ENCODE measurements around the gene SGCA. TPM values are rescaled to one million over a fixed set of nuclear protein-coding genes. Genes with fewer than 3 reads are reported as not detected.

SGCA gene
- total and polyA plus RNA-seq, 2 experiments from 2014 or later, result 0.19 TPM; not detected in 1

GRCh38 chr17:50182783-50183420 is 17.1 kb downstream of the SGCA start:
- Histone ChIP-seq H3K4me3 (no peak overlapping the region), H3K4me2 (no peak overlapping the region), H2AFZ (no peak overlapping the region), H3F3A (replicated peaks; ENCODE audit: low read depth) (0 out of 2 replicates have a peak, but pooled peaks cover 5% of the 10 kb centered on the region), H3K36me3 (ENCODE audit: insufficient read depth) (no peaks in the 10 kb centered on the region), H3K9me2 (ENCODE audit: insufficient read depth) (no peaks in the 10 kb centered on the region), H3K27me3 (ENCODE audit: insufficient read depth) (no peaks in the 10 kb centered on the region), H3K79me2 (replicated peaks; ENCODE audit: insufficient read depth) (no peaks in the 10 kb centered on the region), H4K20me1 (replicated peaks; ENCODE audit: insufficient read depth) (no peaks in the 10 kb centered on the region), H3K27ac (ENCODE audit: low read depth) (no peak overlapping the region), H3K4me1 (ENCODE audit: insufficient read depth) (peaks cover 33% of the 10 kb centered on the region)
- H3K27me3 Mint-ChIP-seq (ENCODE audit: insufficient read depth, low read depth, poor library complexity), result peaks cover 23% of the 10 kb centered on the region
- no peak overlapping the region for H3K4me3 Mint-ChIP-seq
- no peak for TF ChIP-seq JUNB (IDR thresholded peaks at IDR 0.05; ENCODE audit: unreplicated experiment)
- TF ChIP-seq STAT1 (IDR thresholded peaks at IDR 0.05; ENCODE audit: unreplicated experiment), result no peak
- no peak for TF ChIP-seq ZNF331 (CRISPR knock-in tag; IDR thresholded peaks at IDR 0.05; ENCODE audit: low read depth)
- TF ChIP-seq EZH2 (IDR thresholded peaks at IDR 0.05; ENCODE audit: low read depth, unreplicated experiment), result no peak
- TF ChIP-seq ZNF114 (CRISPR knock-in tag; IDR thresholded peaks at IDR 0.05), result no peak
- TF ChIP-seq REST (IDR thresholded peaks at IDR 0.05; ENCODE audit: unreplicated experiment), result no peak
- TF ChIP-seq ZNF462 (CRISPR knock-in tag; IDR thresholded peaks at IDR 0.05), result no peak
- H3K4me1 Mint-ChIP-seq, result peaks cover 41% of the 10 kb centered on the region
- DNase-seq (ENCODE audit: low spot score) (no peak), ATAC-seq (no peak)
- no peak overlapping the region for H3K27ac Mint-ChIP-seq
- peaks cover 18% of the 10 kb centered on the region for H3K36me3 Mint-ChIP-seq (ENCODE audit: low read depth)
- no peaks in the 10 kb centered on the region for H3K9me3 Mint-ChIP-seq

All from GM23338 (cell line).